ENCODE results near the gene MYZAP. TPM values are rescaled to one million over a fixed set of nuclear protein-coding genes. Genes with fewer than 3 reads are reported as not detected.

MYZAP gene
- total RNA-seq, 1 experiment from 2014 or later: 6.4 TPM

DNA sequence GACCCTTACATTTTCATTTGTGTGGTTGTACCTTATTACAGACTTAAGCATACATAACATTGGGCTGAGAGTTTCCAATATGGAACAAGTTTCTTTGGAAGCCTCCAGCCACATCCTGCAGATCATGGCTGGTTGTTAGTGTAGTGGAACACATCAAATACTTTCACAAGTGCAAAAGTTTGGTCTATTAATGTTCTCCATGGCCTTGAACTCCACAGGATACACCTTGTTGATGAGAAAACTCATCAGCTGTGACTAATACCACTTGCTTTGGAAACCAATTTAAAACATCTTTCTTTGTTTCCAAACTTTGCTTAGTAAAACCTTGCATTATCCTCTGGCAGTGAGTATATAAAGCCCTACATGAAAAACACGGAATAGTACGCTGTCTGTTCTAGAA lies 46.1 kb downstream of the MYZAP start:
- POLR2A ChIA-PET: no interaction called here
- intact Hi-C loops (cut with micrococcal nuclease; ENCODE audit: unreplicated experiment): no loop called here
- no peaks in the 10 kb centered on the region for H3K4me1 Mint-ChIP-seq (ENCODE audit: low read depth, unreplicated experiment)
- no peaks in the 10 kb centered on the region for H3K4me1 ChIP-seq
- H3K27me3 ChIP-seq (replicated peaks; ENCODE audit: control insufficient read depth, insufficient read depth, low read length): no peaks in the 10 kb centered on the region
- peaks cover 4% of the 10 kb centered on the region for H3K36me3 Mint-ChIP-seq (ENCODE audit: insufficient read depth, unreplicated experiment)
- no TSS peak for BruUV-seq (replicated peaks)
- no peak for DNase-seq
- TF ChIP-seq CTCF (IDR thresholded peaks at IDR 0.05; ENCODE audit: insufficient read depth in 1 of 2, low read depth in 1 of 2, low read length in 1 of 2, severe bottlenecking in 1 of 2, unreplicated experiment in 1 of 2): no peak
- no peaks in the 10 kb centered on the region for H3K36me3 ChIP-seq (ENCODE audit: control insufficient read depth, insufficient read depth, low read length)
- no peaks in the 10 kb centered on the region for H3K27me3 Mint-ChIP-seq (ENCODE audit: insufficient read depth, unreplicated experiment)
- H3K27ac Mint-ChIP-seq (ENCODE audit: unreplicated experiment): no peak overlapping the region
- no peak overlapping the region for H3K4me3 ChIP-seq (ENCODE audit: low read depth, low read length)
- no peak overlapping the region for H3K4me3 Mint-ChIP-seq (ENCODE audit: unreplicated experiment)
- no peaks in the 10 kb centered on the region for H3K9me3 Mint-ChIP-seq (ENCODE audit: unreplicated experiment)
- CTCF ChIA-PET: no interaction called here
- H3K9me3 ChIP-seq: no peaks in the 10 kb centered on the region

DNA sequence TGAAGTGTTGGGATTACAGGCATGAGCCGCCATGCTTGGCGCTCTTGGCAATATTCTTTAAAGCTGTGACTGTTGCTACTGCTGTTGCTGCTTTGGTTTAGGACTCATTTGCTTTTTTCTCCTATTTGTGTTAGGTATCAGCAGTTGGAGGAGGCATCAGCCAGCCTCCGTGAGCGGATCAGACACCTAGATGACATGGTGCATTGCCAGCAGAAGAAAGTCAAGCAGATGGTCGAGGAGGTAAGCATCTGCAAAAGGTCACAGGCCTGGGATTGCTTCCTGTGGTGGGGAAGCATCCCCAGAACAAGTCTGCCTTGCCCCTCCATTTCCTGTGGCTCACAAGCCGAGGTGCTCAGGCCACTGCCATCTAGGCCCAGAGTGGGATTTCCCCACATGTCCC lies 47.6 kb downstream of the MYZAP start:
- ChIA-PET CTCF (no interaction called here), POLR2A (no interaction called here)
- no peaks in the 10 kb centered on the region for H3K9me3 ChIP-seq
- H3K4me1 ChIP-seq: no peaks in the 10 kb centered on the region
- TF ChIP-seq CTCF (IDR thresholded peaks at IDR 0.05; ENCODE audit: insufficient read depth in 1 of 2, low read depth in 1 of 2, low read length in 1 of 2, severe bottlenecking in 1 of 2, unreplicated experiment in 1 of 2): no peak
- H3K27me3 Mint-ChIP-seq (ENCODE audit: insufficient read depth, unreplicated experiment): no peaks in the 10 kb centered on the region
- intact Hi-C loops (cut with micrococcal nuclease; ENCODE audit: unreplicated experiment): no loop called here
- no peaks in the 10 kb centered on the region for H3K27me3 ChIP-seq (replicated peaks; ENCODE audit: control insufficient read depth, insufficient read depth, low read length)
- no peak overlapping the region for H3K4me3 Mint-ChIP-seq (ENCODE audit: unreplicated experiment)
- BruUV-seq (replicated peaks): no TSS peak
- no peaks in the 10 kb centered on the region for H3K4me1 Mint-ChIP-seq (ENCODE audit: low read depth, unreplicated experiment)
- H3K36me3 ChIP-seq (ENCODE audit: control insufficient read depth, insufficient read depth, low read length): no peaks in the 10 kb centered on the region
- no peak overlapping the region for H3K27ac Mint-ChIP-seq (ENCODE audit: unreplicated experiment)
- H3K36me3 Mint-ChIP-seq (ENCODE audit: insufficient read depth, unreplicated experiment): peaks cover 4% of the 10 kb centered on the region
- no peak for DNase-seq
- no peak overlapping the region for H3K4me3 ChIP-seq (ENCODE audit: low read depth, low read length)
- H3K9me3 Mint-ChIP-seq (ENCODE audit: unreplicated experiment): no peaks in the 10 kb centered on the region

DNA sequence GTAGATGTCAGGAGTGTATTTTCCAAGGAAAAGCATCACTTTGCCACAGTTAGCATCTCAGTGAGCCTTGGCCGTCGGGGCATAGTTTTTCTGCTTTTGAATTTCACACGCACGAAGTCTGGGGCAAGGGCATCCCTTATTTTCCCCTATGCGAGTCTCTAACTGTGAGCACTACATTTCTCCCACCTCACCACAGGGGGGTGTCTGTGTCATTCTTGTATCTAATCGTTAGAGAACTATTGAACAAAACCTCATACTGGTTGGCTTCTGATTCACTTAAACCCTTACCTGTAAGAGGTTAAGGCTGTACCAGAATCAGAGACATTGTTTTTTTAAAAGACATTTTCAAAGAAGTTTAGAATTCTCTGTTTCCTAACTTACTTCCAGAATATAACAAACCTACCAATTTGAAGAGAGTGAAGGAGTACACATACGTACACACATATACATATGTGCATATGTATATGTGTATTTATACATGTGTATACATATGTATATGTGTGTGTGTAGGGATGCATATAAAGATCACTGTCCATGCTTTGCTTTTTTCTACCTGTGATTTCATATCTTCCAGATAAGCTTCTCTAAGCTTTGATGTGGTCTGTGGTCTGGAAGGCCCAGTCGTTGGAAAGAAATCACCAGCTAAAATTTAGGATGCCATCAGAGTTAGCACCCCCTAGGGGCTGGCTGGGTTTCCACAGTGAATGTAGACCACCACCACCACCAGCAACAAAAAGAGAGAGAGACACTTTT lies 49.4 kb downstream of the MYZAP start:
- DNase-seq: peak in 1 of 2 experiments; percentile 44

More for the DNA sequence above, 49.4 kb downstream of the MYZAP start:
- ChIA-PET CTCF (interaction anchor here (0.8 to 1.6 kb wide), 3 partner anchors 20 to 217 kb away, joined by 3 to 4 read pairs (median 3); no protein-coding TSS in a partner anchor), POLR2A (no interaction called here)
- H3K36me3 ChIP-seq (ENCODE audit: control insufficient read depth, insufficient read depth, low read length): no peaks in the 10 kb centered on the region
- H3K9me3 ChIP-seq: no peaks in the 10 kb centered on the region
- no peaks in the 10 kb centered on the region for H3K27me3 ChIP-seq (replicated peaks; ENCODE audit: control insufficient read depth, insufficient read depth, low read length)
- Mint-ChIP-seq H3K9me3 (ENCODE audit: unreplicated experiment) (no peaks in the 10 kb centered on the region), H3K36me3 (ENCODE audit: insufficient read depth, unreplicated experiment) (peaks cover 6% of the 10 kb centered on the region), H3K27ac (ENCODE audit: unreplicated experiment) (no peak overlapping the region), H3K27me3 (ENCODE audit: insufficient read depth, unreplicated experiment) (no peaks in the 10 kb centered on the region), H3K4me1 (ENCODE audit: low read depth, unreplicated experiment) (no peaks in the 10 kb centered on the region), H3K4me3 (ENCODE audit: unreplicated experiment) (no peak overlapping the region)
- H3K4me1 ChIP-seq: no peaks in the 10 kb centered on the region
- BruUV-seq (replicated peaks): no TSS peak
- H3K4me3 ChIP-seq (ENCODE audit: low read depth, low read length): no peak overlapping the region
- intact Hi-C loops (cut with micrococcal nuclease; ENCODE audit: unreplicated experiment): loop anchor here (1.0 kb wide), 1 partner anchor 80 kb away; no protein-coding TSS in a partner anchor
- TF ChIP-seq CTCF (IDR thresholded peaks at IDR 0.05; ENCODE audit: insufficient read depth in 1 of 2, low read depth in 1 of 2, low read length in 1 of 2, severe bottlenecking in 1 of 2, unreplicated experiment in 1 of 2): peak; percentile 38 to 65
